ENCODE data around the gene WDCP.
A peak's percentile ranks its signal among the peaks of the same experiment; 100 is the strongest.
"Not testable (repeated sequence)": the region's sequence is repeated elsewhere in the genome, so short reads cannot be mapped to it uniquely, and the experiment has no call there.

WDCP gene, protein sequence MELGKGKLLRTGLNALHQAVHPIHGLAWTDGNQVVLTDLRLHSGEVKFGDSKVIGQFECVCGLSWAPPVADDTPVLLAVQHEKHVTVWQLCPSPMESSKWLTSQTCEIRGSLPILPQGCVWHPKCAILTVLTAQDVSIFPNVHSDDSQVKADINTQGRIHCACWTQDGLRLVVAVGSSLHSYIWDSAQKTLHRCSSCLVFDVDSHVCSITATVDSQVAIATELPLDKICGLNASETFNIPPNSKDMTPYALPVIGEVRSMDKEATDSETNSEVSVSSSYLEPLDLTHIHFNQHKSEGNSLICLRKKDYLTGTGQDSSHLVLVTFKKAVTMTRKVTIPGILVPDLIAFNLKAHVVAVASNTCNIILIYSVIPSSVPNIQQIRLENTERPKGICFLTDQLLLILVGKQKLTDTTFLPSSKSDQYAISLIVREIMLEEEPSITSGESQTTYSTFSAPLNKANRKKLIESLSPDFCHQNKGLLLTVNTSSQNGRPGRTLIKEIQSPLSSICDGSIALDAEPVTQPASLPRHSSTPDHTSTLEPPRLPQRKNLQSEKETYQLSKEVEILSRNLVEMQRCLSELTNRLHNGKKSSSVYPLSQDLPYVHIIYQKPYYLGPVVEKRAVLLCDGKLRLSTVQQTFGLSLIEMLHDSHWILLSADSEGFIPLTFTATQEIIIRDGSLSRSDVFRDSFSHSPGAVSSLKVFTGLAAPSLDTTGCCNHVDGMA

GRCh38 chr2:24046930-24047702 is at the start of gene WDCP:
Gene WDCP (minus strand): TSS chr2:24047391. CDS start chr2:24039494, 7,897 bp downstream.
- DNase-seq: peak; percentile 98

- DNase-seq: not testable (repeated sequence)
Measured at GRCh38 chr2:24095171-24095677, 48.0 kb upstream of the WDCP start.

DNA sequence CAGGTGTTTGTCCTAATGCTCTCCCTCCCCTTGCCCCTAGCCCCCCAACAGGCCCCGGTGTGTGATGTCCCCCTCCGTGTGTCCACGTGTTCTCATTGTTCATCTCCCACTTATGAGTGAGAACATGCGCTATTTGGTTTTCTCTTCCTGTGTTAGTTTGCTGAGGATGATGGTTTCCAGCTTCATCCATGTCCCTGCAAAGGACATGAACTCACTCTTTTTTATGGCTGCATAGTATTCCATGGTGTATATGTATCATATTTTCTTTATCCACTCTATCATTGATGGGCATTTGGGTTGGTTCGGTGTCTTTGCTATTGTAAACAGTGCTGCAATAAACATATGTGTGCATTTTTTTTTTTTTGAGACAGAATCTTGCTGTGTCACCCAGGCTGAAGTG is 46.1 kb upstream of the WDCP start:
- DNase-seq: not testable (repeated sequence)

GRCh38 chr2:24088821-24089359 is 41.7 kb upstream of the WDCP start:
- DNase-seq: no peak

DNA sequence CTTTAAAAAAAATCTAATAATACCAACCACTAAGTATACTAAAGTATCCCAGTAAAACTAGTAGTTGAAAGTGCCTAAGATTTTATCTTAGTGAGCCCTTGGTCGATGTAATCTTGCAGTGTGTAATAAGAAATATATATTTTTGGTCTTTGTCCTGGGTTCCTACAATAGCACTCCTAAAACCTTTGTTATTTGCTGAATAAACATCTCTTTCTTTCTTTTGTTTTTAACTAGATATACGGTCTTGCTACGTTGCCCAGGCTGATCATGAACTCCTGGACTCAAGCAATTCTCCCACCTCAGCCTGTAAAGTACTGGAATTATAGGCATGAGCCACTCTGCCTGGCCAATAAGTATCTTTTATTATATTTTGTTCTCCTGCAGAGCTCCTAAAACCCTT is 39.8 kb upstream of the WDCP start:
- no peak for DNase-seq

- no peak for DNase-seq
Measured at GRCh38 chr2:24086241-24086640, 39.0 kb upstream of the WDCP start.

GRCh38 chr2:24085200-24085489 is 38.0 kb upstream of the WDCP start:
- no peak for DNase-seq

DNA sequence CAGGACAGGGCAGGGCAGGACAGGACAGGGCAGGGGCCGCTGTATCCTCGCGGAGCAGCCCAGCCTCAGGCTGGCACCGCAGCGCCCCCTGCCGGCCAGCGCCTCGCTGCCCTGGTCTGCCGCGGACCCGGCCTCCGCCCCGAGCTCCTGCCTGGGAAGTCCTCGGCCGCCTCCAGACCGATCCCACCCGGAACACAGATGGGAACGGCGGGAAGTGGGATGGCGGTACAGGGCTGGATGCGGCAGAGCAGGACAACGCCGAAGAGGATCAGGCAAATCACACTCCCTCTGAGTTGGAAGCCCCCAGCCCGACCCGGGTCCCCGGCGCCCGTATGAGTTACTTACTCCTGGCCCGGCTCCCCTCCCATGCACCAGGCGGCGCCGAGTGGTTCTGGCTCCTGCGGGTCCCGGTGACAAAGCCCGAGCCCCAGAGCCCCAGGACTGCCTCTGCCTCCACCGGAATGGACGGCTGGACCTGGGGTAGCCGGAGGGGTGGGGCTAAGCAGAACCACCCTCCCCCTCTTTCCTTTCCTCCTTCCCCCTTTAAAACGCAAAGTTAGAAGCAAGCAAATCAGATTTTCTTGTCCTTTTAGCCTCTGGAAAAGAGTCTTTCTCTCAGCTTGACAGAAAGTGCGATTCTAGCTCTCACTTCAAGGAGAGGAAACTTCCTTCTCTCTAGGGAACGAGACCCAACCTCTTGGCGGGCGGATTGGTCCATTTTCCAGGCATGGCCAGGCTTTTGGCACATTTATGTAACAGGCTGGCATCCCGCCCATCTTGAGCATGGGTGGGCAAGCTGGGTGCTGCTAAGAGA is 37.4 kb upstream of the WDCP start, which contains the start of gene TP53I3:
TSS of gene TP53I3 (minus strand) at position 449 of the 814 bp plus-strand sequence. CDS start 508 bp downstream, outside the sequence.
- DNase-seq: peak; percentile 94

DNA sequence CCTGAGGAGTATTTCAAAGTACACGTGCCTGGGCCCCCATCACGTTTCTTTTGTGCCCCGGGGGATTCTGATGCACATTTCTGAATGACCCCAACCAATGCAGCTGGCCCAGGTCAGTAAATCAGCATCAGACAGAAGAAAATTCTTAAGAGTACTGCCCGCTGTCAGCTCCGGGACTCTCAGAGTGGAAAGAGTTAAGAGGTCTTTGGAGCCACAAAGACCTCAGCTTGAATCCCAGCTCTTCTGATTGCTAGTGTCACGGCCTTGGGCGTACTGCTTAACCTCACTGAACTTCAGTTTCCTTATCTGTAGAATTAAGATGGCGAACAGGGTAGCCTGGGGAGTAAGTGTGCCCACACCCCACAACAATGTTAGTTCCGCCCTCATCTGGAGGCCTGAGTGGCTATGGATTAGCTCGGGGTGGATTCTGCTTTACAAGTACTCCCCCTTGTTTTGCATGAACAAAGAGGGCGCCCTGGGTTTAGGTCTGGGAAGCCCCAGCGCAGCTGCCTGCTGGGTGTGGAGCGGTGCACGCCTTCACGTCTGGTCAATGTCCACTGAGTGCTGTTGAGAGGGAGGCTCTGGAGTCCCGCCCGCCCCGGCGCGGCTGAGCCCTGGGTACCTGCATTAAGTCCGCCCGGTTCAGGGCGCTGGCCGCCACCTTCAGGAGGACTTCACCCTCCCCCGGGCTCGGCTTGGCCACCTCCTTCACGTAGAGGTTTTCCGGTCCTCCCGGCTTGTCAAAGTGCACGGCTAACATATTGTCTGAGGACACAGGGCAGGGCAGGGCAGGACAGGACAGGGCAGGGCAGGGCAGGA is 36.6 kb upstream of the WDCP start:
- peak; percentile 87 for DNase-seq

DNA sequence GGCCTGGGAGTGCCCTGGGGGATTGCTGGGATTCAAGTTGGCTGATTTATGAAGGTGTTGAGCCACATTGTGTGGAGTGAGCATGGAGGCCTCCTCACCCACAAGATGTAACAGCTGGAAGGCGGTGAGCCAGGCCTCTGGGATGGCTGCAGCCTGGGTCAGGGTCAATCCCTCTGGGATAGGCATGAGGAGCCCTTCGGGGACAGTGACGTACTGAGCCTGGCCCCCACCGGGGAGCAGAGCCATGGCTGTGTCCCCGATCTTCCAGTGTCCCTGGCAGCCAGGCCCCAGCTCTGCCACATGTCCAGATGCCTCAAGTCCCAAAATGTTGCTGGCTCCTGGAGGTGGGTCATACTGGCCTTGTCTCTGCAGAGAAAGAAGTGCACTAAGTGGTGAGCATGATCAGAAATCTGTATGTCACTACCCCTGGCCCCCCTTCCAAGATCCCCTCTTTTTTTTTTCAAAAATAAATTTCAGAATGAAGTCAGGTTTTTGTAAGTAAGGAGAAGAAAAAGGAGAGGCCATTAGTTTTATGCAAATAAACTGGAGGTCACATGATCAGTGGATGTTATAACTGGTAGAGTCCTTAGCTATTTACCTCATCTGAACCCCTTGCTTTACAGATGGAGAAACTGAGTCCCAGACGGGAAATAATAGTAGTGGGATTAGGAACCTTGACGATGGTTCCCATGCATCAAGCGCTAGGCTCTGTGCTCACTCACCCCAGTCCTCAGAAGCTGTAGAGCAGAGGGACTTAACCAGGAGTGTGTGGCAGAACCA is 35.8 kb upstream of the WDCP start:
- DNase-seq: no peak

DNA sequence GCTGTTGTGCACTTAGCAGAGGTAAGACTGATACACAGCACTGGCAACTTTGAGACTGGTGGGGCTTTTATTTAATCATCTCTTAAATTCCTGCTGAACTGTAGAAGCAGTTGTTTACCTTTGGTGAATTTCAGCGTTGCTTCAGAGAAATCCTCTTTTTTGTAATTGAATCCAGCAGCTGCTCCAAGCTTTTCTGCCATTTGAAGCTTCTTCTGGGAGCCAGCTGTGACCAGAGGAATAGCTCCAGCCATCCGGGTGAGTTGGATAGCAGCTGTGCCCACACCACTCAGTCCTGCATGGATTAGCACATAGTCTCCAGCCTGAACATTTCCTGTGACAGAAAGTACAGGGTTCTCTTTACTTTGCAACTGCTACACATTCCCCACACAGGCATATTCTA is 33.5 kb upstream of the WDCP start:
- peak; percentile 30 for DNase-seq

DNA sequence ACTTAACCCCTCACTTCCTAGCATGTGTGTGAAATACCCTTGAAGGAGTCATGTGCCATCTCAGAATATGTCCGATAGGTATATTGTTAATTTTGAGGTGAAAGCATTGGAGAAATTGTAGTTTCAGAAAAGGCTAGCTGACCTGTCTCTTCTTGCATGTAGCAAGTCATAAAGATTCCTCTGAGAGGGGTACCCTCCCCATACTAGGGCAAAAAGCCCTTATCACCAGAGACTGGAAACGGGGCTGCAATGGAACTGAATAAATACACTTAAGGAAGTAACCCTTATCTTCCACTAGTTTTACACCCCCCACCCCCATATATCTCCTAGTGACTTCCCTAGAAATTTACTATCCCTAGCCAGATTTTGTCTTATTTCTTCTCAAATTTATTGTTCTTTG is 30.7 kb upstream of the WDCP start:
- DNase-seq: no peak

DNA sequence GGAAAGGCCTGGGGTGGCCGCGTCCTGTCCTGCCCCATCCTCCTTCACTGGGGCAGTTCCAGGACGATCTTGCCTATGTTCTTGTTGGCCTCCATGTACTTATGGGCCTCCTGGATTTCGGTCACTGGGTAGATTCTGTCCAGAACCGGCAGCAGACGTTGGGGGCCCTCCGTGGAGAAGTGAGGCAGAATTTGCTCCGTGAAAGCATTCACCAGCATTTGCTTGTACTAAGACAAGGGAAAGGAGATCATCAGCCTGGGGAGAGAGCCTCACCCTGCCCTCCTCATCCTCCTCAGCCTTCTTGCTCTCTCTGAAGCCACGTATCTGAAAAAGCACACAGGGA is 30.3 kb upstream of the WDCP start:
- DNase-seq: no peak

DNA sequence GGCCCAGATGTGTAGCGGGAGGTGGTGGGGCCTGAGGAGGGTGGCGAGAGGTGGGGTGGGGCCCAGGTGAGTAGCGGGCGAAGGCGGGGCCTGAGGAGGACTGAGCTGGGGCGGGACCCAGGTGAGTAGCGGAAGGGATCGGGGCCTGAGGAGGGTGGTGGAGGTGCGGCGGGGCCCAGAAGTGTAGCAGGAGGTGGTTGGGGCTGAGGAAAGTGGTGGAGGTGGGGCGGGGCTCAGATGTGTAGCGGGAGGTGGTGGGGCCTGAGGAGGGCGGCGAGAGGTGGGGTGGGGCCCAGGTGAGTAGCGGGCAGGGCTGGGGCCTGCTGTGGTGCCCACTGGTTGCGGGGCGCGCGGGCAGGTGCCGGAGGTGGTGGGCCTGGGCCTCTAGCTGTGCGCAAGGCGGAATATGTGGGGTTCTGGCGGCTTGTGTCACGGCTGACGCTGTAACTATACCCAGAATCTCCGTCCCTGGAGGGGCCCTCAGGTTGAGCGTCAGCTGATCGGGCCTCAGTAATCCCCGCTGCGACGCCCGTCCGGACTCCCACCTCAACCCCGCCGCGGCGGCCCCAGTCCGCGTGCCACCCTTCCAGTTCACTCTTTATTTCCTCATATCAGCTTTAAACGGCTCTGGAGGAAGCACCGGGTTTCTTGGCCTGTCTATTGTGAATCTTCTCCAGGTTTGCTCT is 29.8 kb upstream of the WDCP start:
- DNase-seq: no peak

DNA sequence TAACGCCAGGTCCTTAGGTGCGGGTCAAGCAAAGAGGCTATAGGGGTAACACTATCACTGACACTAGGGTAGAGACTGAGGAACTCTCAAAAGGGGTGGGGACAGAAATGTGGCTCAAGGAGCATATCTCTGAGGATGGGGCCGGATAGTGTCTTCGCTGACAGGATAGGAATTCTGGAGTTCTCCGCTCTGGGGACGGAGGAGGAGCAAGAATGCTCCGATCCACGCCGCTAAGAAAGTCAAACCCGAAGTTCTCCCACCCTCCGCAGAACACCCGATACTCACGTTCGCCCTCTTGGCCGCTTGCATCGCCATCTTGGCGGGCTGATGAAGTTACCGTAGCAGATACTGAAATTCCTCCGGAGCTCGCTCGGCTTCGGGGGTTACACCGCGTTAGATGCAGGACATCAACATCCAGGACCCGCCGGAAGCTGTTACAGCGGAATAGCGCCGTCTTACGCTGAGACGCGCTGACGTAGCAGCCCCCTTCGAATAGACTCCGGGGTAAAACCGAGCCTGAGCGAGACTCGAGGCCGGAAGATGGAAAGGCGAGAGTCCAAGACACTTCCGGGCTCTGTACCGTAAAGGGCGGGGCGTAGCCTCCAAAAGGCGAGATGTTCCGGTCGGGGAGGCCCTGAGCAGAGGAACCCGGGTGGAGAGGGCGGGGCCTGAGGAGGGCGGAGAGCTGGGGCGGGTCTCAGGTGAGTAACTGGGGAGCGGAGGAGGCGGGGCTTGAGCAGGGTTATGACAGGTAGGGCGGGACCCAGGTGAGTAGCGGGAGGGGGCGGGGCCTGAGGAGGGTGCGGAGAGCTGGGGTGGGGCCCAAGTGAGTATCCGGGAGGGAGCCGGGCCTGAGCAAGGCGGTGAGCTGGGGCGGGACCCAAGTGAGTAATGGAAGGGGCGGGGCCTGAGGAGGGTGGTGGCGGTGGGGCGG is 29.0 kb upstream of the WDCP start, which contains the start of gene SF3B6:
TSS of gene SF3B6 (minus strand) at position 412 of the 934 bp plus-strand sequence. CDS start at position 315, 97 bp downstream.
- DNase-seq: peak; percentile 98

GRCh38 chr2:24075259-24075658 is 28.1 kb upstream of the WDCP start:
- DNase-seq: no peak

- no peak for DNase-seq
Measured at GRCh38 chr2:24073816-24074215, 26.6 kb upstream of the WDCP start.

DNA sequence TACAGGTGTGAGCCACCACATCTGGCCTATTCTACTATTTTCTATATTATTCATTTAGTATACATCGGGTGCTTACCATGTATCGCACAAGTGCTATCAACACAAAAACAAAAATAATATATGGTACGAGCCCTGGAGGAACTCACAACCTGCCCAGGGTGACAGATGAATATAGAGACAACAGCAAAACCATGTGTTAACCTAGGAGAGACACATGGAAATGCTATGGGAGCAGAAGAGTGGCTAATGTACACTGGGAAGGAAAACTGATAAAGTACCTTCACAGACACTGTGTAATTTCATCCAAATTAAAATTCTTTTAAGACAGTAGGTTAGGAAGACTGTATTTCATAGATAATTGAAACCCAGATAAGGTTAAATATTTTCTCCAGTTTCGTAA is 25.1 kb upstream of the WDCP start:
- no peak for DNase-seq

DNA sequence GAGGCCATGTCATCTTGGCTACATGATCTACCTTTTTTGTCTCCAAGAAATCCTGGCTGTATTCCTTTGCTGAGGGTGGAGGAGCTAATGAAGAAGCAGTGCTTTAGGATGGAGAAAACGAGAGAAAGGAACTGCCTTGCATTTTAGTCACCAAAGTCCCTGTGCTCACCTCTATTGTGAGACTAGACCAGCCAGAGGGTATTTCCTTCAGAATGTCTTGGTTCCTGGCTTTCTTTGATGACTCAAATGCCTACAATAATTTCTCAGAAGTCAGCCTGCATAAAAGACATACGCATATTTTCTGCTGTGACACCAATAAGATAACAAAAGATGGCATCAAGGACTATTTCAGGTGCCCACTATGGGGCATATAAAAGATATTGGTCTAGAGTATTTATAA is 18.1 kb upstream of the WDCP start:
- no peak for DNase-seq

All from femur (tissue), 1 donor.